H1 (cell line): ENCODE data around the gene DNASE1L1. TPM values are rescaled to one million over a fixed set of nuclear protein-coding genes. Genes with fewer than 3 reads are reported as not detected.

Experiments
- CTCF ChIA-PET: fragments of 300-600 bp; sonication (Branson Sonifier 250); formaldehyde crosslinking; loops from one replicate; lab custom pipeline; 2021; ENCODE audit not compliant: partially characterized antibody; lab: Charles Lee
- POLR2A ChIA-PET: fragments of 300-600 bp; sonication (Branson Sonifier 250); formaldehyde crosslinking; loops from one replicate; lab custom pipeline; 2021; ENCODE audit warnings: inconsistent platforms; ENCODE audit not compliant: partially characterized antibody; lab: Charles Lee
- DNase-seq, 2 experiments: peaks; one replicate each; pipeline versions ENCODE4 v3.0.0 to v3.0.0-alpha.2; 2010 to 2022; ENCODE audit warnings: low spot score in 2 of 2, low read depth in 1 of 2, mixed read lengths in 1 of 2
- FAIRE-seq: peaks from 2 replicates; lab custom pipeline; 2011; peaks lifted over from hg19 to GRCh38; lab: Jason Lieb, UNC
- H2AFZ ChIP-seq: 2 replicates; pipeline ENCODE4 v1.8.1; 2012; ENCODE audit warnings: low read length, inconsistent platforms
- H2AK5ac ChIP-seq: 2 replicates; pipeline ENCODE4 v1.6.1; 2013; ENCODE audit warnings: low read depth, low read length
- H2BK120ac ChIP-seq: replicated peaks from 2 replicates; pipeline ENCODE3; 2013; ENCODE audit warnings: low read depth, low read length, inconsistent platforms
- H2BK12ac ChIP-seq: 2 replicates; pipeline ENCODE4 v1.6.1; 2013; ENCODE audit warnings: low read depth, low read length
- H2BK15ac ChIP-seq: 2 replicates; pipeline ENCODE4 v1.6.1; 2013; ENCODE audit warnings: low read length
- H2BK20ac ChIP-seq: 2 replicates; pipeline ENCODE4 v1.6.1; 2013; ENCODE audit warnings: low read length
- H2BK5ac ChIP-seq: 2 replicates; pipeline ENCODE4 v1.6.1; 2013; ENCODE audit warnings: low read depth, low read length
- H3K14ac ChIP-seq: 2 replicates; pipeline ENCODE4 v1.6.1; 2013; ENCODE audit warnings: inconsistent platforms; ENCODE audit not compliant: insufficient read length
- H3K18ac ChIP-seq: 2 replicates; pipeline ENCODE4 v1.6.1; 2013; ENCODE audit warnings: low read length; ENCODE audit errors: extremely low read depth
- H3K23ac ChIP-seq: 2 replicates; pipeline ENCODE4 v1.6.1; 2013; ENCODE audit warnings: inconsistent platforms; ENCODE audit not compliant: insufficient read length
- H3K23me2 ChIP-seq: 2 replicates; pipeline ENCODE4 v1.6.1; 2013; ENCODE audit warnings: low read depth, low read length
- H3K27ac ChIP-seq: 2 replicates; pipeline ENCODE4 v1.6.1; 2011; ENCODE audit warnings: low read depth, low read length, inconsistent platforms
- H3K27me3 ChIP-seq, 4 experiments: replicated peaks in 1 of 4; 1 replicate in 1 of 4; 2 replicates in 3 of 4; pipeline versions ENCODE4 v1.6.1 to v1.8.1; 2011 to 2013; ENCODE audit warnings: low read length in 3 of 4, mild to moderate bottlenecking in 3 of 4, inconsistent platforms in 2 of 4, mixed read lengths in 2 of 4, moderate library complexity in 1 of 4; ENCODE audit not compliant: control insufficient read depth in 3 of 4, insufficient read depth in 3 of 4; ENCODE audit errors: extremely low read depth in 1 of 4
- H3K36me3 ChIP-seq, 4 experiments: 2 replicates each; pipeline versions ENCODE4 v1.6.1 to v1.8.1; 2011 to 2013; ENCODE audit warnings: mild to moderate bottlenecking in 4 of 4, low read length in 3 of 4, moderate library complexity in 2 of 4, control low read depth in 1 of 4, inconsistent platforms in 1 of 4; ENCODE audit not compliant: insufficient read depth in 4 of 4, control insufficient read depth in 2 of 4
- H3K4ac ChIP-seq: replicated peaks from 2 replicates; pipeline ENCODE3; 2013; ENCODE audit warnings: low read length, low read depth, mixed read lengths, inconsistent platforms; ENCODE audit not compliant: insufficient read length
- H3K4me1 ChIP-seq, 4 experiments: replicated peaks in 1 of 4; 1 replicate in 1 of 4; 2 replicates in 3 of 4; pipeline versions ENCODE4 v1.6.1 to v1.8.1; 2011 to 2013; ENCODE audit warnings: low read length in 3 of 4, inconsistent platforms in 2 of 4, mixed read lengths in 1 of 4; ENCODE audit not compliant: insufficient read depth in 4 of 4, control insufficient read depth in 3 of 4
- H3K4me2 ChIP-seq, 2 experiments: 2 replicates each; pipeline versions ENCODE4 v1.6.1 to v1.8.1; 2011 to 2013; ENCODE audit warnings: low read depth in 2 of 2, low read length in 2 of 2, control low read depth in 1 of 2, inconsistent platforms in 1 of 2, mild to moderate bottlenecking in 1 of 2; ENCODE audit not compliant: insufficient read depth in 1 of 2
- H3K4me3 ChIP-seq, 4 experiments: fragments of 200-600, 300-600 bp in 1 of 4; sonication (generic), shearing (Covaris generic), sonication (Bioruptor Twin) in 1 of 4; 2 replicates each; pipeline versions ENCODE4 v1.5.1 to v1.8.1; 2011 to 2016; ENCODE audit warnings: low read length in 4 of 4, low read depth in 3 of 4, control low read depth in 2 of 4, inconsistent platforms in 2 of 4, mild to moderate bottlenecking in 2 of 4, mixed read lengths in 1 of 4, moderate library complexity in 1 of 4; ENCODE audit not compliant: insufficient read depth in 2 of 4; ENCODE audit errors: extremely low read depth in 1 of 4
- H3K56ac ChIP-seq: replicated peaks from 2 replicates; pipeline ENCODE3; 2013; ENCODE audit warnings: low read depth, mild to moderate bottlenecking, mixed read lengths, low read length, inconsistent platforms; ENCODE audit not compliant: insufficient read length
- H3K79me1 ChIP-seq: 2 replicates; pipeline ENCODE4 v1.6.1; 2013; ENCODE audit warnings: low read depth, low read length, control low read depth
- H3K79me2 ChIP-seq, 2 experiments: 2 replicates each; pipeline versions ENCODE4 v1.6.1 to v1.8.1; 2012 to 2013; ENCODE audit warnings: low read length in 2 of 2, mild to moderate bottlenecking in 2 of 2, inconsistent platforms in 1 of 2; ENCODE audit not compliant: insufficient read depth in 2 of 2, control insufficient read depth in 1 of 2
- H3K9ac ChIP-seq, 4 experiments: replicated peaks in 1 of 4; 1 replicate in 1 of 4; 2 replicates in 3 of 4; pipeline versions ENCODE4 v1.6.1 to v1.8.1; 2011 to 2013; ENCODE audit warnings: low read depth in 3 of 4, low read length in 3 of 4, control low read depth in 2 of 4, mild to moderate bottlenecking in 2 of 4, moderate library complexity in 2 of 4, inconsistent platforms in 1 of 4; ENCODE audit errors: extremely low read depth in 1 of 4
- H3K9me3 ChIP-seq, 2 experiments: 2 replicates each; pipeline versions ENCODE4 v1.6.1 to v1.8.1; 2012 to 2013; ENCODE audit warnings: mild to moderate bottlenecking in 2 of 2, moderate library complexity in 2 of 2, control low read depth in 1 of 2, inconsistent platforms in 1 of 2, low read depth in 1 of 2, low read length in 1 of 2, mixed read lengths in 1 of 2; ENCODE audit not compliant: insufficient read depth in 2 of 2
- H4K20me1 ChIP-seq, 2 experiments: replicated peaks in 1 of 2; 2 replicates each; pipeline versions ENCODE3 to v1.8.1; 2011 to 2013; ENCODE audit warnings: inconsistent platforms in 2 of 2, low read length in 2 of 2, mild to moderate bottlenecking in 1 of 2; ENCODE audit not compliant: insufficient read depth in 2 of 2, control insufficient read depth in 1 of 2
- H4K5ac ChIP-seq: 2 replicates; pipeline ENCODE4 v1.6.1; 2013; ENCODE audit warnings: low read length, low read depth, mixed read lengths, inconsistent platforms; ENCODE audit not compliant: insufficient read length
- H4K8ac ChIP-seq: 2 replicates; pipeline ENCODE4 v1.8.0; 2013; ENCODE audit warnings: mild to moderate bottlenecking, moderate library complexity, low read length, inconsistent platforms; ENCODE audit not compliant: insufficient read depth; ENCODE audit errors: extremely low read depth
- H4K91ac ChIP-seq: replicated peaks from 2 replicates; pipeline ENCODE3; 2013; ENCODE audit warnings: low read length, mixed read lengths, inconsistent platforms; ENCODE audit not compliant: insufficient read length
- BCL11A ChIP-seq, 2 experiments: IDR thresholded peaks; one replicate each; pipeline ENCODE4 v1.6.1; 2011; ENCODE audit warnings: low read depth in 2 of 2, low read length in 2 of 2, mild to moderate bottlenecking in 2 of 2
- POLR2A ChIP-seq, 2 experiments: IDR thresholded peaks; 1 replicate in 1 of 2; 2 replicates in 1 of 2; pipeline ENCODE4 v1.6.1; 2011; ENCODE audit warnings: low read depth in 2 of 2, low read length in 2 of 2, mild to moderate bottlenecking in 2 of 2; ENCODE audit errors: control extremely low read depth in 1 of 2
- POLR2AphosphoS5 ChIP-seq: IDR thresholded peaks from 2 replicates; pipeline ENCODE4 v1.6.1; 2011; ENCODE audit warnings: low read depth, low read length
- WGBS, 2 experiments: shearing (Covaris generic) in 1 of 2; methylation state at CpG; one replicate each; pipeline versions ENCODE4 v1.1.6 to v1.1.7; 2013 to 2015; ENCODE audit warnings: low lambda C conversion rate in 2 of 2, mixed read lengths in 2 of 2, inconsistent platforms in 1 of 2, low coverage in 1 of 2, missing lambda C conversion rate in 1 of 2; ENCODE audit not compliant: insufficient replicate concordance in 2 of 2, insufficient coverage in 1 of 2, insufficient read length in 1 of 2; ENCODE audit errors: extremely low coverage in 1 of 2, missing lambda C conversion rate in 1 of 2; 5-methylcytosine and 5-hydroxymethylcytosine counted together
- polyA plus RNA-seq, 7 experiments: library from polyadenylated mRNA; depleted of rRNA in 3 of 7; stranded (reverse) in 5 of 7; unstranded in 2 of 7; fragments of >200 nt in 5 of 7; fragments of 200-250 nt in 2 of 7; gene quantifications; 1 replicate in 5 of 7; 2 replicates in 1 of 7; 4 replicates in 1 of 7; pipeline versions ENCODE4 v1.2.1 to v1.2.3, GENCODE V29; 2011 to 2013; ENCODE audit warnings: missing spikeins in 2 of 7, mixed read lengths in 2 of 7
- total RNA-seq: library from RNA; stranded (reverse); fragmentation: NEBNext Ultra II Directional; extraction: Animal tissue kit (Norgen Biotek cat#: 25700); gene quantifications from 2 replicates; pipeline ENCODE4 v1.2.1, GENCODE V29; 2021
- TF ChIP-seq, protein P1 (sequence below): IDR thresholded peaks from 2 replicates; pipeline ENCODE4 v1.6.1; 2011; ENCODE audit warnings: low read length, improper control_type of control experiment

Gene DNASE1L1
- total and polyA plus RNA-seq, 2 of the 8 experiments (the other 6 are each of a cell fraction or from before 2014, with no cell fraction given) = 8.7 to 30.0 TPM

GRCh38 chrX:154365997-154366665, 42.9 kb downstream of the DNASE1L1 start:
- H2BK12ac ChIP-seq = no peak overlapping the region
- H2AFZ ChIP-seq = no peak overlapping the region
- H3K27ac ChIP-seq = no peak overlapping the region; the same call in 1 of the 2 replicates
- H2AK5ac ChIP-seq = no peak overlapping the region
- peaks cover 0 to 6% (median 3%) of the 10 kb centered on the region in 4 experiments; a peak in 3 of 7 replicates for H3K4me1 ChIP-seq
- H4K20me1 ChIP-seq = peaks cover 20 to 39% of the 10 kb centered on the region in 2 experiments
- no peaks in the 10 kb centered on the region for H3K27me3 ChIP-seq
- no peak overlapping the region for H3K23ac ChIP-seq
- no peak overlapping the region for H3K4me2 ChIP-seq
- H3K36me3 ChIP-seq = peaks cover 34 to 77% (median 57%) of the 10 kb centered on the region in 4 experiments
- 90% methylated on average over 16 of the region's 32 CpGs; no CpG with 5 or more reads in 1 of the 2 experiments for WGBS, 2 experiments
- TF ChIP-seq BCL11A (IDR thresholded peaks at IDR 0.05; ENCODE audit: low read depth in 2 of 2, low read length in 2 of 2) (no peak), POLR2AphosphoS5 (peak; percentile 91), POLR2A (IDR thresholded peaks at IDR 0.05; ENCODE audit: control extremely low read depth in 1 of 2, low read depth in 2 of 2, low read length in 2 of 2) (peak in 1 of 2 experiments; percentile 69; a peak in 1 of 3 replicates)
- TF ChIP-seq, protein P1, sequence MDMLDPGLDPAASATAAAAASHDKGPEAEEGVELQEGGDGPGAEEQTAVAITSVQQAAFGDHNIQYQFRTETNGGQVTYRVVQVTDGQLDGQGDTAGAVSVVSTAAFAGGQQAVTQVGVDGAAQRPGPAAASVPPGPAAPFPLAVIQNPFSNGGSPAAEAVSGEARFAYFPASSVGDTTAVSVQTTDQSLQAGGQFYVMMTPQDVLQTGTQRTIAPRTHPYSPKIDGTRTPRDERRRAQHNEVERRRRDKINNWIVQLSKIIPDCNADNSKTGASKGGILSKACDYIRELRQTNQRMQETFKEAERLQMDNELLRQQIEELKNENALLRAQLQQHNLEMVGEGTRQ = no peak
- CTCF ChIA-PET = interaction anchor here (1.1 kb wide), 2 partner anchors 13 to 33 kb away, joined by 4 to 5 read pairs; partner anchors contain the start of gene RPL10
- no peak overlapping the region for H4K91ac ChIP-seq
- H3K23me2 ChIP-seq = peaks cover 3% of the 10 kb centered on the region; the same call in 1 of the 2 replicates
- no peak overlapping the region for H2BK15ac ChIP-seq
- H2BK20ac ChIP-seq = no peak overlapping the region
- POLR2A ChIA-PET = interaction anchor here (0.7 to 11.8 kb wide), 8 partner anchors 8 to 392 kb away, joined by 3 to 348 read pairs (median 5); partner anchors contain the start of genes EMD, FLNA and RPL10
- DNase-seq (no peak), FAIRE-seq (no peak)
- no peak overlapping the region for H3K18ac ChIP-seq
- no peak overlapping the region for H3K56ac ChIP-seq
- no peak overlapping the region; the same call in 1 of the 2 replicates for H2BK5ac ChIP-seq
- no peak overlapping the region for H3K4ac ChIP-seq
- H3K9ac ChIP-seq = no peak overlapping the region
- H3K79me1 ChIP-seq = peaks cover 3% of the 10 kb centered on the region; the same call in 1 of the 2 replicates
- H3K14ac ChIP-seq = no peak overlapping the region
- H3K79me2 ChIP-seq = peaks cover 8 to 60% of the 10 kb centered on the region in 2 experiments; a peak in 3 of 4 replicates
- H4K5ac ChIP-seq = no peak overlapping the region
- peak overlapping the region; percentile 28; the same call in 1 of the 2 replicates for H4K8ac ChIP-seq
- no peak overlapping the region for H3K4me3 ChIP-seq
- no peak overlapping the region for H2BK120ac ChIP-seq
- H3K9me3 ChIP-seq = no peaks in the 10 kb centered on the region
